HG03457 (cell line): ENCODE measurements around the gene CDH8.

ENCODE experiments used
- ATAC-seq: cut with Tn5 transposase; IDR thresholded peaks from one replicate; pipeline ENCODE4 v1.9.1; 2021; ENCODE audit warnings: moderate number of reproducible peaks; ENCODE audit not compliant: unreplicated experiment

Gene CDH8

GRCh38 chr16:62033065-62033464 is 3.2 kb downstream of the CDH8 start:
- no peak for ATAC-seq

GRCh38 chr16:62029947-62030346 is 6.3 kb downstream of the CDH8 start:
- ATAC-seq = no peak

- no peak for ATAC-seq
Measured at GRCh38 chr16:62022688-62023087, 13.6 kb downstream of the CDH8 start.

GRCh38 chr16:62021161-62021581 is 15.1 kb downstream of the CDH8 start:
- no peak for ATAC-seq

DNA sequence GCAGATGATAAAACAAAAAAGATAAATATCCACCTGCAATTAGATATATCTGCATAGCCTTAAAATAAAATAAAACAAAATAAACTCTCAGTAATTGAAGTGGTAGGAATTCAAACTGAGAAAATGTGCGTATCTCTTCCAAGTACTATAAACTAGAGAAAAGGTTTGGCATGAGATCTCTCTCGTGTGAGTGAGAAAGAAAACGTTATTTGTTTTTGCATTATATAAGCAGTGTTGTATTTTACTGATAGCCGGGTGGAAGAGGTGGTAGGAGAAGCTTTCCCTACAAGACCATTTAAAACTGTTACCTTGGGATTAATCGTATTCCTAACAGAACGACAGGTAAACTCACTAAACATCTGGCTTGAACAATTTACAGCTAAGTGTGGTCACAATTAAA is 15.6 kb downstream of the CDH8 start:
- no peak for ATAC-seq

DNA sequence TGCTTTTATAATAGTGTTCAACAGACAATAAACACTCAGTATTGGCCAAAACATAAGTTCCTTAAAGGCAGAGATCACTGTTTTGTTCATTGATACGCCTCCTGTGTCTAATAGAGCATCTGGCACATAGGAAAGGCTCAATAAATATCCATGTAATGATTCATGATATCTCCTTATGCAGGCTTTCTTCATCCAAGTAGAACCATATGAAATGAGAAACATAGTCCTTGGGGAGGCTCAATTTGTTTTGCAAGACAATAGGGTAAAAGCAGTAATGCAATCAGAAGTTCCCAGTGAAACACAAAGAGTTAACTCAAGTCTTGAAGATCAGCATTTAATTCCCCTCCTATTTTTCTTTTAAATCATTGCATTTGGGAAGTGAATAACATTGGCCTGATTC is 16.4 kb downstream of the CDH8 start:
- ATAC-seq = no peak

GRCh38 chr16:62018301-62019060 is 17.8 kb downstream of the CDH8 start:
- no peak for ATAC-seq

DNA sequence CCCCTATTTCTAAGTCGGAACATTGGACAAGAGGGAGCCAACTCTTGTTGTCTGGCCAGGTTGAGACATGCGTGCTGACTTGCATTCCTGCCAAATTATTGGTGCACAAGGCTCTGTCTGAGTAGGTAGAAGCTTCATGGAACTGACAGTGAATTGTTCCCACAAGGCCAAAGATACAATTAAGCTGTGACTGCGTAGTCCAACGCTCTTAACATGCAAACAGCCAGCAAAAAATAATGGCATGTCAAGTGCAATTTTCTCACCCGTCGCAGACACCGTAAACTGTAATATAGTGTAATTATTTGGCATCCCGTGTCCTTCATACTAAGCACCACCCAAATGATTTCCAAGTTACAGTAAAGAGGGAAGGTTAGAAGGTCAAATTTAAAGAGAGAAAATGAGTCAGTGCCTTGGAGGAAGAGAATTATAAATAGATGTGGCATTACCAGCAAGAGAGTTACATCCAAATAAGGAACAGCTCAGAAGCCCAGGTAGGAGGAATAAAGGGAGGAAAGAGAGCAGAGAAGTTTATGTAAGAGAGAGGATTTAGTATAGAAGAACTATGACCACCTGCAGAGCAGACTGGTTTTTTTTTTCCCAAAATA is 21.8 kb downstream of the CDH8 start:
- no peak for ATAC-seq

DNA sequence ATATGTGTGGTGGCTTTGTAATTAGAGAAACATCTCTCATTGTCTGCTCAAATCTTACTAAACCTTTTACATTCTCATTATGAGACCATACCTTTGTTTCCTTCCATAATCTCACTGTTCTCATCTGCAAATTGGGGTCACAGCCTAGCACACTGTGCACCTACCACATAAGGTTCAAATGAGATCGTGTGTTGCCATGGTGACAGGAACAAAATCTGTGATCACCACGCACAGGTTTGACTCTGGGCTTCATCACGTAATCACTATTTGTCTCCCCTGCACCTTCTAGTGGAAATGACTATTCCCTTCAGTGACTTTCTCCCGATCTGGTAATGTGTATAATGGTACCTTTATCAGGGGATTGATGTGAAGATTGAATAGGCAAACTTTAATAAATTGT is 26.1 kb downstream of the CDH8 start:
- ATAC-seq = no peak

DNA sequence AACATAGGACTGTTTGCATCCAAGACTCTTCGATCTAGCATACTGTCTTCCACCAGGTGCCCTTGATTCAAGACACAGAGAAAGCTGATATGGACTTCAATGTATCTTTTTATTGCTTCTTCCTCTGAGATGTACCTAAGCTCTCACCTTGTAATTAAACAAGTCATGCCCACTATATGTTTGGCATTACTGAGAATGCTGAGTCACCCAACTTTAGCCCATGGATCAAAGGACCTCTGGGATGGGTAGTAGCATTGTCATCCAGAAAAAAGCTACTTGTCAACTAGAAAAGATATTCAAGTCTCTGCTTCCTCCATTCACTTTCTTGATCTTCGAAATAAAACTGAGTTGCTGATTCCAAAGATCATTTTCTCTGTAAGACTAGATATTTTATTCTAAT is 37.8 kb downstream of the CDH8 start:
- ATAC-seq = no peak

- ATAC-seq = no peak
Measured at GRCh38 chr16:61993108-61993507, 43.1 kb downstream of the CDH8 start.

- ATAC-seq = no peak
Measured at GRCh38 chr16:61987474-61988012, 48.7 kb downstream of the CDH8 start.

DNA sequence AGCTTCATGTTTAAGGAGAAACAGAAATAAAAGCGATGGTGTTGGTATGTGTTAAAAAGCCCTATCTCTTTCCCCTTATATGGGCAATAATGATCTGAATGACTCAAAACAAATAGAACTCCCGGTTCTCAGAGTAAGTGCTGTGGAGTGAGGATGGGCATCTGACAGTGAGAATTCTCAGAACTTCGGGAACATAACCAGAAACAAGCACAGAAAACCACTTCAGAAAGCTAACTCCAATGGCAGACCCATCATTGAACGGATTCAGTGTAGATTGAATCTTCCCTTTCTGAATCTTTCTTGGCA is 67.2 kb downstream of the CDH8 start:
- ATAC-seq = no peak

- no peak for ATAC-seq
Measured at GRCh38 chr16:61968242-61969076, 67.8 kb downstream of the CDH8 start.

DNA sequence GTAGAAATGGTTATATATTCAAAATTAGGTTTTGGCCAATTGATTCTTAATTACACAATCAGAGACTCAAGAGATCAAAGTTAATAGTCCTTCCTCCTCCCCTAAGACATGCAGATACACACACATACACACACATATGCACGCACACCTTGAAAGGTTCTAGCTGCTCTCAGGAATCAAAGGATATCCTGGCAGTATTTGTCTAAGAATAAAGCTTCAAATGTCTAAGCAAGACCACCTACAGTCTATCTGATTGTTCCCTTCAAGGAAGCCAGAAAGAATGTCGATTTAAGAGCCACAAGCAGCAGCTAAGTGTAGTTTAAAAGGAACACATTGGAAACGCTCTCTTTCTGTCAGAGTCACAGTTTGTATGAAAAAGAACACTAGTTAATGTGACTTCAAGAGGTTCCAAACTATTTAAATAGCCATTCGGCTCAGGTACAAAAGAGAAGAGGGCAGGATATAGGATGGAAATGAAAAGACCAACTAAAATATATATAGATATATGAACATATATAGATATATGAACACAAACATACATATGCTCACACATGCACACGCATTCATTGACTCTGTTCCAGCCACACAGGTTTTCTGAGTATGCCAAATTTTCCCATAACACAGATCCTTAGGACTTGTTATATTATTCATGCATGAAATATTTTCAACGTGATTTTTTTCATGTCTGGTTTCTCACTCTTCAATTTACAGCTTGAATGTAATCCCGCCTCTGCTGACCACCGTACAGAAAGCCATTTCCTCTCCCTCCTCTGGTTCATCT is 79.0 kb downstream of the CDH8 start:
- no peak for ATAC-seq

DNA sequence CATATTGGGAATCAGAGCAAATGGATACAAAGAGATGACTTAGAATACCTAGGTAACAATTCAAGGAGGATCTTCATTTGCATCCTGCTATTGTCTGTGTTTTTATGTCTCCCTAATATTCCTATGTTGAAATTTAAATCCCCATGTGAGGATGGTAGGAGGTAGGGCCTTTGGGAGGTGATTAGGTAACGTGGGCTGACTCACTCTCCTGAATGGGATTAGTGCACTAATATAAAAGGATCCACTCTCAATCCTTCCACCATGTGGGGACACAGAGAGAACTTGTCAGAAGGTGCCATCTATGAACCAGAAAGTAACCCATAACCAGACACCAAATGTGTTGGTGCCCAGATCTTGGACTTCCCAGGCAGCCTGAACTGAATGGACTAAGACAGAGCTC is 83.4 kb downstream of the CDH8 start:
- no peak for ATAC-seq

DNA sequence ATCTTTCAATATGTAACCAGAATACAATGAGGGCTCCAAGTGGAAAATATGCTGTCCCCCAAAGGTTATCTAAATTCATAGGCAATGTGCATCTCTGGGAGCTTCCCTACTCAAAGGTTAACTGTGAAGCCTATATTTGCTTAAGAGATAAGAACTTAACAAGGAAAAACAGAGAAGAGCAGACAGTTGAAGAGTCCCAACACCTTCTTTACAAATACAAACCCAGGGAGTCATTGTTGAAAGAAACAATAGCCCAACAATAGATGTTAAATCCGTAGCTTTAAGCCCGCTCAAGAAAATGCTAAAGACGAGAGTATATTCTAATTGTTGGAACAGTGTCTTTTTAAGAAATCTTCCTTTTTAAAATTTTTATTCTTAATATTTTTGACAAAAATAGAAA is 87.8 kb downstream of the CDH8 start:
- no peak for ATAC-seq

DNA sequence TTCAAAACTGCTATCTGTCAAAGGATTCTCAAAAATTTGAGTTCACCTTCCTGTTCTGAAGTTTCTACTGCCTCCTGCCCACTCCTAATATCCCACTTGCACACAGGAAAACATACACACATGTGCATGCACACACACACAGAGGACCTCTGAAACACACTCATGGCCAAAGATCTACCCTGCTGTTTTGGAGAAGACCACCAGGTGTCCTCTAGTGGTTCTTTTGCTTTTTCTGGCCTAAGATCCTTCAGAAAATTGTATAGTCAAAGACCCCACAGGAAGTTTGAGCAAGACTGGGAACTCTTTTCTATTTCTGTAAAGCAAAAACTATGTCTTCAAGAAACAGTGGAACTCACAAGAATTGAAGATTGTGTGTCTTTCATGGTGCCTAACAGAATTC is 90.2 kb downstream of the CDH8 start:
- ATAC-seq = no peak

- no peak for ATAC-seq
Measured at GRCh38 chr16:61945511-61945910, 90.7 kb downstream of the CDH8 start.

DNA sequence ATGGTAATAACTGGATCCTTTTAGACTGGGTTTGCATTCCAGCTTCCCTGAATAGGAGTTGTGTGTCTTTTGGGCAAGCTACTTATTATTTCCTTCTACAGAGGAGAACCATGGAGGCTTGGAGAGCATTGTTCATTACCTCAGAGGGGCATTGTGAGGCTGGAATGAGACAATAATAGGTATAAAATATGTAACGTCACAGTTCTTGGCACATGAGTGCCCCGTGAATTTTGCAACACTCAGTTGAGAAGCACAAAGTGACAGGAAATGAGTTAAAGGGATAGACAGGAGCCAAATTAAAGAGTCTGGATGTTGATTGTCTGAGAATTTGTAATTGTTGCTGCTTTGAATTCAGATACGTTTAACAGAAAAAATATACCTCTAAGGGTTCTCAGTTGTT is 92.2 kb downstream of the CDH8 start:
- ATAC-seq = no peak

- ATAC-seq = no peak
Measured at GRCh38 chr16:61940611-61941010, 95.6 kb downstream of the CDH8 start.
